Smooth muscle cell (in vitro differentiated cells): ENCODE measurements around the gene MEAF6. TPM values are rescaled to one million over a fixed set of nuclear protein-coding genes. Genes with fewer than 3 reads are reported as not detected.

ENCODE experiments used
- DNase-seq: peaks from one replicate; lab custom pipeline; 2025; ENCODE audit not compliant: unreplicated experiment; lab: John Stamatoyannopoulos, UW
- H2AFZ ChIP-seq: fragments of 200-600 bp; sonication (generic); 2 replicates; pipeline ENCODE4 v1.6.0; 2016; ENCODE audit warnings: antibody characterized with exemption, low read depth, mild to moderate bottlenecking
- H3F3A ChIP-seq: fragments of 200-600 bp; sonication (generic); 2 replicates; pipeline ENCODE4 v1.6.0; 2017; ENCODE audit warnings: antibody characterized with exemption, low read depth
- H3K27ac ChIP-seq: fragments of 200-600 bp; sonication (generic); 2 replicates; pipeline ENCODE4 v1.5.1; 2016; ENCODE audit warnings: low read depth, mild to moderate bottlenecking
- H3K27me3 ChIP-seq: fragments of 200-600 bp; sonication (generic); 2 replicates; pipeline ENCODE4 v1.6.1; 2016; ENCODE audit warnings: low read depth, mild to moderate bottlenecking
- H3K36me3 ChIP-seq: fragments of 200-600 bp; sonication (generic); 2 replicates; pipeline ENCODE4 v1.5.1; 2016; ENCODE audit warnings: low read depth
- H3K4me1 ChIP-seq: fragments of 200-600 bp; sonication (generic); 2 replicates; pipeline ENCODE4 v1.5.1; 2016; ENCODE audit warnings: low read depth
- H3K4me2 ChIP-seq: fragments of 200-600 bp; sonication (generic); 2 replicates; pipeline ENCODE4 v1.6.0; 2016; ENCODE audit warnings: mild to moderate bottlenecking
- H3K4me3 ChIP-seq: fragments of 200-600 bp; sonication (generic); 2 replicates; pipeline ENCODE4 v1.5.1; 2016; ENCODE audit warnings: mild to moderate bottlenecking
- H3K79me2 ChIP-seq: fragments of 200-600 bp; sonication (generic); 2 replicates; pipeline ENCODE4 v1.6.0; 2016; ENCODE audit warnings: low read depth, mild to moderate bottlenecking
- H3K9ac ChIP-seq: fragments of 200-600 bp; sonication (generic); 2 replicates; pipeline ENCODE4 v1.6.0; 2016; ENCODE audit warnings: low read depth
- H3K9me3 ChIP-seq: fragments of 200-600 bp; sonication (generic); replicated peaks from 2 replicates; pipeline ENCODE4 v1.5.1; 2016; ENCODE audit warnings: low read depth
- H4K20me1 ChIP-seq: fragments of 200-600 bp; sonication (generic); 2 replicates; pipeline ENCODE4 v1.6.0; 2016; ENCODE audit warnings: low read depth
- CTCF ChIP-seq: fragments of 200-600 bp; sonication (generic); IDR thresholded peaks from 2 replicates; pipeline ENCODE4 v1.5.1; 2017; ENCODE audit warnings: borderline replicate concordance, mild to moderate bottlenecking, antibody characterized with exemption; ENCODE audit not compliant: insufficient read depth, poor library complexity, severe bottlenecking
- WGBS: methylation state at CpG from one replicate; pipeline ENCODE4 v1.1.7; 2016; ENCODE audit warnings: low lambda C conversion rate; 5-methylcytosine and 5-hydroxymethylcytosine counted together
- polyA plus RNA-seq: library from polyadenylated mRNA; unstranded; fragments of >200 nt; fragmentation: Nextera tagmentation; extraction: Ambion mirVana; gene quantifications from 2 replicates; pipeline ENCODE4 v1.2.1, GENCODE V29; 2016
- total RNA-seq: library from RNA; depleted of rRNA; stranded (reverse); fragments of >200 nt; gene quantifications from 2 replicates; pipeline ENCODE4 v1.2.3, GENCODE V29; 2014

MEAF6 gene
- total RNA-seq: 65.1 and 87.6 TPM in 2 replicates
- 58.8 and 60.7 TPM in 2 replicates for polyA plus RNA-seq

DNA sequence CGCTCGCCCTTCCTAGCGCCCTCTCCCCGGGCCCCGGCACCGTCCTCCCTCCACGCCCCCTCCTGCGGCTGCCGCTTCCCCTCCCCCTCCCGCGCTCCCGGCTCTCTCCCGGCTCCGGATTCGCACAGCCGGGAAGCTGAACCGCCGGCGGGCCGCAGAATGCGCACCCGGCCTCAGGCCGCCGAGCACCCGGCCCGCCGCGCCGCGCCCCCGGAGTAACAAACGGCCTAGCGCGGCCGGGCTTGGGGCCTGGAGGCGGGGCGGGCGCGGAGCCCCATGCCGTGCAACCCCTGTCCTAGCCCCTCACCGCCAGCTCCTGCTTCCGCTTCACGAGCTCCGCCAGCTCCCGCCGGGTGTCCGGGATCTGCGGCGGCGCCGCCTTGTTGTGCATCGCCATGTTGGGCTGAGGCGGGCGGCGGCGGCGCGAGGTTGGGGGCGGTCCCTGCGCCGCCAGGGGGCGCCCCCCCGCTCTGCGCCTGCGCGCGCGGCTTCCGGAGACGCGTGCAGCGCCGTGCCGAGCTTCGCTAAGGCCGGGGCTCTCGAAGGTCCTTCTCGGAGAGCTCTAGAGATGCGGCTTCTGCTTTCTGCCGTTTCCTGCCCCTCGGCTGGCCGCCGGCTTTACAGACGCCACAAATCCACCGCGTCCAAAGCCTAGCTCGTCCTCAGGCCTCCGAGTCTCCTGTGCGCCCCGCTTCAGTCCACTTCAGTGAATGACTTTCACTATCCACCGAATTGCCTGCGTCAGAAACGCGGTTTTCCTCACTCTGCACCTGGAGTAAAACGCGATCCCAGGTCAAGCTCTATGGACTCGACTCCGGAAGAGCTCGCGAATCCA lies at the start of gene MEAF6:
TSS of gene MEAF6 (minus strand) at position 417 of the 835 bp plus-strand sequence. CDS start at position 397, 20 bp downstream.
- Histone ChIP-seq H3K9me3 (no peaks in the 10 kb centered on the region), H4K20me1 (peaks cover 20% of the 10 kb centered on the region), H3K9ac (peak within 1 kb of the TSS; percentile 86), H3K27me3 (no peaks in the 10 kb centered on the region), H3K36me3 (peaks cover 9% of the 10 kb centered on the region), H3K4me1 (peaks cover 13% of the 10 kb centered on the region), H3K79me2 (peaks cover 32% of the 10 kb centered on the region), H3K4me3 (peak within 1 kb of the TSS; percentile 100), H3K27ac (peak within 1 kb of the TSS; percentile 76), H3F3A (peaks cover 10% of the 10 kb centered on the region), H3K4me2 (peak within 1 kb of the TSS; percentile 85), H2AFZ (peak within 1 kb of the TSS; percentile 88)
- TF ChIP-seq CTCF: peak; percentile 81
- DNase-seq: peak; percentile 68
- 1% methylated on average over 75 of the region's 100 CpGs for WGBS

- WGBS: 96% methylated on average over 1 of the region's 1 CpG
- Histone ChIP-seq H3K4me1 (no peaks in the 10 kb centered on the region), H3F3A (peaks cover 8% of the 10 kb centered on the region), H3K4me2 (no peak overlapping the region), H3K9me3 (no peaks in the 10 kb centered on the region), H2AFZ (no peak overlapping the region), H4K20me1 (no peaks in the 10 kb centered on the region), H3K27me3 (no peaks in the 10 kb centered on the region), H3K79me2 (no peaks in the 10 kb centered on the region), H3K4me3 (no peak overlapping the region), H3K9ac (no peak overlapping the region), H3K27ac (no peak overlapping the region), H3K36me3 (peaks cover 26% of the 10 kb centered on the region)
- no peak for DNase-seq
- no peak for TF ChIP-seq CTCF
Observed at GRCh38 chr1:37562984-37563383, 48.4 kb upstream of the MEAF6 start.

GRCh38 chr1:37561133-37562132 lies 46.9 kb upstream of the MEAF6 start:
- H3K79me2 ChIP-seq: no peaks in the 10 kb centered on the region
- no peak overlapping the region for H3K4me2 ChIP-seq
- no peak overlapping the region for H3K27ac ChIP-seq
- peaks cover 2% of the 10 kb centered on the region for H3K4me1 ChIP-seq
- WGBS: 91% methylated on average over 21 of the region's 21 CpGs
- no peak overlapping the region for H2AFZ ChIP-seq
- peak; percentile 48 for TF ChIP-seq CTCF
- H3K4me3 ChIP-seq: no peak overlapping the region
- no peaks in the 10 kb centered on the region for H3K9me3 ChIP-seq
- H3K36me3 ChIP-seq: peaks cover 13% of the 10 kb centered on the region
- no peaks in the 10 kb centered on the region for H3K27me3 ChIP-seq
- DNase-seq: no peak
- H4K20me1 ChIP-seq: no peaks in the 10 kb centered on the region
- no peak overlapping the region for H3K9ac ChIP-seq
- peaks cover 6% of the 10 kb centered on the region for H3F3A ChIP-seq
